ENCODE results near the gene PLEKHA7. TPM values are rescaled to one million over a fixed set of nuclear protein-coding genes. Genes with fewer than 3 reads are reported as not detected.

PLEKHA7 gene
- total RNA-seq, 4 donors from 2014 or later, result 24.1 to 49.3 (median 28.8) TPM

DNA sequence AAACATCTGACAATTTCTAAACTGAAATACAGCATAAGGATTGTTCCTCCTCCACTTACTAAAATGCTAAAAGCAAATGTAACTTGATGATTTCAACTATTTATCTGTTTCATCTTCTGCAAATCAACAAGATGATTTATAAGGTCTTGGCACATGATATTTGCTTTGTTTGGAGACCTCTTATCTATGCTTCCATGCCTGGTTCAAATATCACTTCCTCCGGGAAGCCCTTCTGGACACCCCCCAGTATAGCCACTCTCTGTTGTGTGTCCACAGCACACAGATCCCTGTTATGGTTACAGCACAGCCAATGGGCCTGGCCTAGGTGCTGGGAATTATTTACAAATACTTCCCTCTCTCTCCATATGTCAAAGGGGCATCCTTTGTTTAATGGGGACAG is 160.9 kb downstream of the PLEKHA7 start:
- TF ChIP-seq, protein P1, sequence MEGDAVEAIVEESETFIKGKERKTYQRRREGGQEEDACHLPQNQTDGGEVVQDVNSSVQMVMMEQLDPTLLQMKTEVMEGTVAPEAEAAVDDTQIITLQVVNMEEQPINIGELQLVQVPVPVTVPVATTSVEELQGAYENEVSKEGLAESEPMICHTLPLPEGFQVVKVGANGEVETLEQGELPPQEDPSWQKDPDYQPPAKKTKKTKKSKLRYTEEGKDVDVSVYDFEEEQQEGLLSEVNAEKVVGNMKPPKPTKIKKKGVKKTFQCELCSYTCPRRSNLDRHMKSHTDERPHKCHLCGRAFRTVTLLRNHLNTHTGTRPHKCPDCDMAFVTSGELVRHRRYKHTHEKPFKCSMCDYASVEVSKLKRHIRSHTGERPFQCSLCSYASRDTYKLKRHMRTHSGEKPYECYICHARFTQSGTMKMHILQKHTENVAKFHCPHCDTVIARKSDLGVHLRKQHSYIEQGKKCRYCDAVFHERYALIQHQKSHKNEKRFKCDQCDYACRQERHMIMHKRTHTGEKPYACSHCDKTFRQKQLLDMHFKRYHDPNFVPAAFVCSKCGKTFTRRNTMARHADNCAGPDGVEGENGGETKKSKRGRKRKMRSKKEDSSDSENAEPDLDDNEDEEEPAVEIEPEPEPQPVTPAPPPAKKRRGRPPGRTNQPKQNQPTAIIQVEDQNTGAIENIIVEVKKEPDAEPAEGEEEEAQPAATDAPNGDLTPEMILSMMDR (IDR thresholded peaks at IDR 0.05), result no peak
- no peak for DNase-seq (ENCODE audit: low spot score)
- ATAC-seq (ENCODE audit: low FRiP score), result no peak

DNA sequence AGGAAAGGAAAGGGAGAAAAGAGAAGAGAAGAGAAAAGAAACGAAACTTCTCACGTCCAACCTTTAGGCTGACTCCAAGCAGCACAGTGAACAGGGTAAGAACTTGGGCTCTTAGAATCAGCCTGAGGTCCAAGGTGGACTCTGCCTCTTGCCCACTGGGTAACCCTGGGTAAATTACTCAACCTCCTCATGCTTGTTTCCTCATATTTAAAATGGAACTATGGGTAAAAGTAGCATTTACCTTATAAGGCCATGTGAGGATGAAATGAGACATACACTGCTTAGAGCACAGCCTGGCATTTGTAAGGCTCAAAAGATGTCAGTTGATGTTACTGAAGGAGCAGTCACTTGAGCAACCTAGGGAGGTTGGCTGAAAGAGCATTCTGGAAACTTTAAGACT is 167.9 kb downstream of the PLEKHA7 start:
- no peak for DNase-seq (ENCODE audit: low spot score)
- TF ChIP-seq, protein P1 (IDR thresholded peaks at IDR 0.05), result no peak
- ATAC-seq (ENCODE audit: low FRiP score), result no peak

DNA sequence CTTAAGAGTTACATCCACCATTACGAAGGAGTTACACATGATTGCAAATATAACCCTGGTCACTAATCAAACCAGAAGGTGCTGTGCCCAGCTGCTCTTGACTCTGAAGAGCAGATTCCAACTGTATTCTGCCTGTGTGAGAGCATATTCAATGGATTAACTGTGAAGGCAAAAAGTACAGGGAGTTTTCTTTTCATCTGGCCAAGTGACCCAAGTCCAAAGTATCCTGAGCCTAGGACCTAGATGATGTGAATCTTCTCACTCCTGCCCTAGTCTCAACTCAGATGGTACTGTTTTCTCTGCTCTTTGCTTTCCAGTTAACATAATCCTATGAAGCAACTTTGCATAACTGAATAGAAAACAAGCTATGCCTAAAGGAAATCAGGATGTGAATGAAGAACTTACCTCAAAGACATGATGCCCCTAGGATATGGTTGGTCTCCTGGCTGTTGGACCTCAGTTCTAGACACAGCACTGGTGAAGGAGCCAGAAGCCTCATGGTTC is 169.9 kb downstream of the PLEKHA7 start:
- no peak for ATAC-seq (ENCODE audit: low FRiP score)
- DNase-seq (ENCODE audit: low spot score), result no peak
- TF ChIP-seq, protein P1 (IDR thresholded peaks at IDR 0.05), result no peak

DNA sequence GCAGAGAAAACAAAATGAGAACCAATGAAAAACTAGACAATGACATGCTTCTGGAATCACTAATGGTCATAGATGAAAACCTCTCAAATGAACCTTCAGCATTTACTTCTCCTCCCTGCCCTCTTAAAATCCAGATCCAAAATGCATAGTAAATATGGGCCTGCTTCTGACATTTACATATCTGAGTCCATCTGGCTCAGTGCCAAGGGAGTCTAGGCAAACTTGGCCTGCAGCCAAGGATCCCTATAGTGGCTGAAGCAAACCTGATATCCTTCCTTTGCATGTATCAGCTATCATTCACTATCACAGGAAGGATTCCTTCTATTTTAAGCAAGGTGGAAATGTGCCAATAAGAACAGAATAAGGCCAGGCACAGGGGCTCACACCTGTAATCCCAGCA is 170.9 kb downstream of the PLEKHA7 start:
- ATAC-seq (ENCODE audit: low FRiP score) (no peak), DNase-seq (ENCODE audit: low spot score) (no peak)

DNA sequence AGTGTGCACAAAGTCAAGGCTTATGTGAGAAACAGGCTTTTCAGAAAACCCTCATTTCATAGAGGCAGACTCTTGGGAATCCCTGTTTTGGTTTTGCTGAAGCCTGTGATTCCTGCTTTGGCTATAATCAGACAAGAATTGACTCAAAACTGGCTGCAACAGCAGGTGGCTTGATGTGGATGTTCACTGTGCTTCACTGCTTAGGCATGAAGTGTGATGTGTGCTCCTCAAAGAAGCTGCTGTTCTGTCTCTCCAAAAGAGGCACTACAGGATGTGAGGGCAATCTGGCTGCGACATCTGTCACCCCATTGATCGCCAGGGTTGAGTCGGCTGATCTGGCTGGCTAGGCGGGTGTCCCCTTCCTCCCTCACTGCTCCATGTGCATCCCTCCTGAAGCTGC is 172.2 kb downstream of the PLEKHA7 start:
- ATAC-seq (ENCODE audit: low FRiP score), result no peak
- no peak for DNase-seq (ENCODE audit: low spot score)
- TF ChIP-seq, protein P1 (IDR thresholded peaks at IDR 0.05), result no peak

More for the DNA sequence above, 170.9 kb downstream of the PLEKHA7 start:
- TF ChIP-seq, protein P1 (IDR thresholded peaks at IDR 0.05), result no peak

DNA sequence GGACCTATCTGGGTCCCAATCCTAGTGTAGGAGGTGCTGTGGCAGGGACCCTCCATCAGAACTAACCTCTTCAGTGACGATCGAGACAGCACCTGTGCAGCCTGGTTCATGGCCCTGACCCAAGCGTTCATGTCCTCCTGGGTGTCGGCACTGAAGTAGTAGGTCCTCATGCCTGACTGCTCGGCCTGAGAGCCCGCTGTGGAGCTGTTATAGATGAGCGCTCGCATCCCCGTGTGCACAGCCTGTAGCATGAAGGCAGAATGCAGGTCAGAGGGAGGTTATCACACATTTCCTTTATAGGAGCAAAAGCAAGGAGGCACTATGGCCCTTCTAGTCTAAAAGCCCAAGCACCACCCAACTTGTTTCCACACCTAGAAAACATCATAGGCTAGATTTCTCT is 172.7 kb downstream of the PLEKHA7 start:
- no peak for ATAC-seq (ENCODE audit: low FRiP score)
- TF ChIP-seq, protein P1 (IDR thresholded peaks at IDR 0.05), result no peak
- no peak for DNase-seq (ENCODE audit: low spot score)

DNA sequence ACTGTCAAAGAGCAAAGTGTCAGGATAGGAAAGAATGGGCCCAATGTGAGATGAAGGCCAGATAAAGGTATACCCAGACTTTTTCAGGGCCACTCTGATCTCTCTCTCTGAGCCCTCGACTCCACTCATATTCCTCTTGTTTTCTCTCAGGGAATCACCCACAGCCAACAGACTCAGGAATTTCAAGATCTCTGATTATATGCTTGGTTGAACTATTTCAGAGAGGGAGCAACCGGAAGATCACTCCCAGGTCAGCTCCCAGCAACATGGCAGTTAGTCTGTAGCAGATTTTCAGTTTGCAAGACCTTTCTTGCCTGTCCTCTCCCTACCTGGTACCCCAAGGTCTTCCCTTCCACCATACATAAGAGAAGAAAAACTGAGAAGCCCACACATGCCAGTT is 173.3 kb downstream of the PLEKHA7 start:
- ATAC-seq (ENCODE audit: low FRiP score), result no peak
- DNase-seq (ENCODE audit: low spot score), result no peak
- TF ChIP-seq, protein P1 (IDR thresholded peaks at IDR 0.05), result no peak

Data from omental fat pad (tissue), 4 donors.